ENCODE measurements around the gene ABLIM1.

Gene ABLIM1

DNA sequence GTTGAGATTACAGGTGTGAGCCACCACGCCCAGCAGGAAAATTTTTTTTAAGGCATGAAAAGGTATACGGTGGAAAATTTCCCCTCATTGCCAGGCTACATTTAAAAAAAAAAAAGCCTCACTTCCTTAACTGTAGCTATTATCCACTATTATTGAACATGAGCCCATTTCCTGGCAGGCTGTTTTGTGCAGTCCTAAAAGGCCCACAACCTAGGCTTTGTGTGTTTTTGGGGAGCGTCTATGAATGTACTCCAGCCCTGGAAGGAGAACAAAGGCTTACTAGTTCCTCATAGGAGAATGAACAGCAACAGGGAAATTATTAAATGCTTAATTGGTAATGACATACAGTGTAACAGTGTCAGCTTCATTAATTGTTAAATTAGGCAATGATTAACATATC is 111.0 kb downstream of the ABLIM1 start:
- no peak for DNase-seq (ENCODE audit: low read depth in 2 of 2)

DNA sequence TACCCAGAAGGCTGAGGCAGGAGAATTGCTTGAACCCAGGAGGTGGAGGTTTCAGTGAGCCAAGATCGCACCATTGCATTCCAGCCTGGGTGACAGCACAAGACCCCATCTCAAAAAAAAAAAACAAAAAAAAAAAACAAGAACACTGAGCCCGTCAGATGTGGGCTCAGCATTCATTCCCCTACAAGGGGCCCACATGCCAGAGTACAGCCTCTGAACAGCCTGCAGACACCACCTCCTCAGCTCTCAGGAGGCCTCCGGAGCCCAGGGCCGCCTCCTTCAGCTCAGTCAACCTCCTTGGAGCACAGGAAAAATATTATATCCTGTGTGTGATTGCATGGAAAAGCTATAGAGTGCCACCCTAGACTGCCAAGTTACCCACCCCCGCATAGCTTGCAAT is 112.3 kb downstream of the ABLIM1 start:
- no peak for DNase-seq (ENCODE audit: low read depth in 2 of 2)

DNA sequence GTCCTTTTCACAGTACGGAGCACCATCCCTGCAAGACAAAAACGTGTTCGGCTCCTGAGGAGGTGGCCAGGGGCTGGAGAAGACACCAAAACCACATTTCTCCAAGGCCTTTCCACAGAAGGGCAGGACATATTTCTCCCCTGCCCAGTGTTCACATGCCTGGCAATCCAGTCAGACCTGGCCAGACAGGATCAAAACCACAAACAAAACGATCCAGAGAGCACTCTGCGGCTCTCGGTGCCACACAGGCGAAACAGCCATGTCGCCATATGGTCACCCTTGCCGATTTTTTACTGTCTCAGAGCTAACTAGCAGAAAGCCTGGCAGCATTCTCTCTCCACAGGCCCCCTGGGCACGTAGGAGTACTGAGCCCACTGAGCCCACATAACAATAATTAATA is 113.0 kb downstream of the ABLIM1 start:
- DNase-seq (ENCODE audit: low read depth in 2 of 2), result no peak

DNA sequence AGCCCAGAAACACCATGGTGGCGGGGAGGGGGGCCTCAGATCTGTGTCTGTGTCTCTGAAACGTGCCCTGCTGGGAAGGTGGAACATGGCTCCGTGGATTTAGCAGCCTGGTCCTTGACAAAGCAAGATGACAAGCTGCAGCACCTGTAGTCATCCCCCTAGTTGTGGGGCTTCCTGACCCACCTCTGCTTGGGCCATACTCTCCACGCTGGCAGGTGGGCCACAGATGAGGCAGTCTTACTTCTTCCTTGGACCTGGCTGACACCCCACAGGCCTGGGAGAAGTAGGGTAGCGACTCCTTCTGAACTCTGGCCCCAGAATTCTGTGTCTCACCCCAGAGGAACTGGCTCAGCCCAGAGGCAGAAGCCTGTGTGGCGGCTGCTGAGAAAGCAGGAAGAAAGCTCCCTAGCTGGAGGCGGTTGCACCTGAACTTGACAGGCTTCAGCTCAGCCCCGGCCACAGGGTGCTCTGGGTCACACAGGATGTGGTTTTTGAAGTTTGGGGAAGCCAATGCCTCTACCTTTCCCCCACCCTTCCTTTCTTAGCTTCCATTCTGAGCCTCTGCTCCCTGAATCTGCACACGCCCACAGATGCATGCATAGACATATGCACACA is 113.9 kb downstream of the ABLIM1 start:
- no peak for DNase-seq (ENCODE audit: low read depth in 2 of 2)

DNA sequence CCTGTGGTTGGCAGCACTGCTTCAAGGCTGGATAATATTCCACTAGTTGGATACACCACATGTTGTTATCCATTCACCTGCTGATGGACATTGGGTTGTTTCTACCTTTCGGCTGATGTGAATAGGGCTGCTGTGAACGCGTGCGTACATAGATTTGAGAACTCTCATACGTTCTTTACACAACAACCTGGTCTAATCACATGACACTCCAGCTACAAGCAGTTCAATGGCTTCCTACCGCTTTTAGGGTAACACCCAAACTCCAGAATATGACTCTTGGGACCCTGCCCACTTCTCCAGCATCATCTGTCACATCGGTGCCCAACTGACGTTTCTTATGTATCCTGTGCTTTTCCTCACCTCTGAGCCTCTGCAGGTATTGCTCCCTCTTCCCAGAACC is 114.6 kb downstream of the ABLIM1 start:
- DNase-seq (ENCODE audit: low read depth in 2 of 2), result no peak

DNA sequence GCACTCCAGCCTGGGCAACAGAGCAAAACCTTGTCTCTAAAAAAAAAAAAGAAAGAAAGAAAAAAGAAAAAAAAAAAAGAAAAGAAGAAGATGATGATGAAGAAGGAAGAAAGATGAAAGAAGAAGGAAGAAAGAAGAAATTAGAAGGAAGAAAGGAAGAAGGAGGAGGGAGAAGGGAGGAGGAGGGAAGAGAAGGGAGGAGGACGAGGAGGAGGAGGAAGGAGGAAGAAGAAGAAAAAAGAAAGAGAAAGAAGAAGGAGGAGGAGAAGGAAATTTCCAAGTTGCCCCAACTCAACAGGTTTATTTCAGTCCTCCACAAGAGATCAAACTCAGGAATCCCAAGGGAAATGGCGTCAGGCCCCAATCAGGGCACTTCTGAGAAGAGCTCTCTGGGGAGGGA is 115.7 kb downstream of the ABLIM1 start:
- no peak for DNase-seq (ENCODE audit: low read depth in 2 of 2)

DNA sequence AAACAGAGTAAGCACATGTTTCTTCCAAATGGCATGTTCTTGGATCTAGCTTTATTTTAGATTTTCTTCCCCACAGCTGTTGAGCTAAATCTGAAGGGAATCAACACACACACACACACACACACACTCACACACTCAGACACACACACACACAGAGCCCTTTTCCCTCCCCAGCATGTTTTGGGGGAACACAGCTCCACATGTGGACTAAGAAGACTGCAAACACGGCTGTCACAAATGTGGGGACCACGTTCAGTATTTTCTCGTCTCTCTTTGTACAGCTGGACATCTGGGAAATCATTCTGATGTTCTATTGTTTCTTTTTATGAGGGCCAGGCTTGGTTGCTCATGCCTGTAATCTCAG is 116.3 kb downstream of the ABLIM1 start:
- no peak for DNase-seq (ENCODE audit: low read depth in 2 of 2)

DNA sequence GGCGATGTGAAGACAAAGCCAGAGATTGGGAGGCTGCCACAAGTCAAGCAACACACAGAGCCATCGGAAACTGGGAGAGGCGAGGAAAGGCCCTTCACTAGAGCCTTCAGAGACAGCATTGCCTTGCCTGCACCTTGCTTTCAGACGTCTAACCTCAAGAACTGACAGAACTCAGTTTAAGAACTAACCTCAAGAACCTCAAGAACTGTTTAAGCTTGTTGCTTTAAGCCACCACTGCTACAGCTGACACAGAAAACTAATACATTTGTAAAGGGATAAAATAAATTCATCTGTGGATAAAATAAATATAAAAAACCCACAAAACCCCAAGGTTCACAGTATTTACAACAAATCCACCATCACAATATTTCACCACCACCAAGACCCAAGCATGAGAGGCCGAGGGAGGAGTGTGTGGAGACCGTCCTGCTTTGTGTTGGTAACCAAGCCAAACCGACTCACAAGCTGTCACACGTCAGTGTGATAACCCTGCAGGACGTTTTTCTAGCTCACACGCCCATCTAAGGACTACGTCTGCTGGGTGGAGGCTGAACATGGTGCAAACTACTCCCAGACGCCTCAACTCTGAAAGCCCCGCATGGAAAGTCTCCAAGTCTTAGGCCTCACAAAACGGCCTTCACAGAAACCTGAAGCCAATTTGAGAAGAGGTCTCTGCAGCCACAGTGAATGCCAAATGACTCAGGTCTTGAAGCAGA is 116.8 kb downstream of the ABLIM1 start:
- peak; percentile 72 to 73 for DNase-seq (ENCODE audit: low read depth in 2 of 2)

DNA sequence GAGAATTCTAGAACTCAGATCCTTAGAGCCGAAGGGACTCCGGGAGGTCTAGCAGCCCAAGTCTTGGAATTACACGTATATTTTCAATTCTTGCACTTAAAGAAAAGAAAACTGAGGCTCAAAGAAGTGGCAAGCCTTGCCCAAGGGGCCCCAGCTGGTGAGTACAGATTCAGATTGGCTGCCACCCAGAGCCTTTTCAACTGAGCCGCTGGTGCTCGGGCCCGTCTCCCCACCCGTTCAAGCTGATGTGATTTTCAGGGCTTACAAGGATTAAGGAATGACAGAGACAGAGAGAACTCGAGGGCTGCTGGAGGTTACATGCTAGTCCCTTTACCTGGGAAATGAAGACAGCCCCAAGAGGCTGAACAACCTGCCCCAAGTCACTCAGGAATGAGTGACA is 117.8 kb downstream of the ABLIM1 start:
- DNase-seq (ENCODE audit: low read depth in 2 of 2), result no peak

DNA sequence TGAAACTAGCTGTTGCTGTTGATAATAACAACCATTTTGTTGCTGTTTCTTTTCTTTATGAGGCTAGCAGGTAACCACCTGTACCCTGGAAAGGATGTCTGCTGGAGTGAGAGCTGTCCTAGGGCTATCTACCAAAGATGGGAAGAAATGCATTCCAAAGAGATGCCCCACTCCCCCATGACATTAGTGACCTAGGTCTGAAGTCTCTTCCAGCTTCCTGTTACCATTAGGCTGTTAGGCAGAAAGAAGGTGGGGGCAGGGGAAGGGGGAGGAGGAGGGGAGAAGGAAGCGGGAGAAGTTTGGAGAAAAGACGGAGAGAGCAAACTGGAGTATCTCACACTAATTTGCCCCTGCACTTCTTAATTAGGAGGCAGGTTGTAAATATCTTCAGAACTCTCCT is 118.5 kb downstream of the ABLIM1 start:
- DNase-seq (ENCODE audit: low read depth in 2 of 2), result no peak

DNA sequence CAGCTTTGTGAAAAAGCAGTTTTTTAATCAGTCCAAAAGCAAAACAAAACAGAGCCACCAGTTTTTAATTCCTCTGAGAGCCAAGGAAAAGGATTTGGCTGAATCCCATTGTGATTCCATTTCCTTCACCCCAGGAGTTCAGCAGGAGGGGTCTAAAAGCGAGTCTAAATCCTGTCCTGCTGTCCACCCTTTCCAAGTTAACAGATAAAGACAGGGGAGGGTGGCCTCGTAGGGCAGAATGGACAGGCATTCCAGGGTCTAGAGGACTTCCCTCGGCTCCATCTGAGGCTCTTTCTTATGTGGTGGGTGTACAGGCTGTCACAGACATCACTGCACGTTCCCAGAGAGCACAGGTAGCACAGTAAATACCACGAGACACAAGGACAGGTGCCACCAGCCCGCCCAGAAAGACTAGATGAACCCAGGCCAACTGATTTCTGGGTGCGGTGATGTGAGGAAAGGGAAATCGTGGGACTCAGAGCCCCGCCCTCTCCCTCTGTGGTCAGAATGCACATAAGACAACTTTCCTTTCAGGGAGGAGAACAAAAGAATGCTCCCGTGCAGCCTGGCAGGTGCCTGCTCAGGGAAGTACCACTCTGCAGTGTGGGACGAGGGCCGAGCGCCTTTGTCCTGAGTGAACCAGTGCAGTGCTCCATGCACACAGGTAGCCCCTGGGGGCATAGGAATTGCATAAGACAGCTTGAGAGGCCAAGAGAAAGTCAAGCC is 119.7 kb downstream of the ABLIM1 start:
- no peak for DNase-seq (ENCODE audit: low read depth in 2 of 2)

DNA sequence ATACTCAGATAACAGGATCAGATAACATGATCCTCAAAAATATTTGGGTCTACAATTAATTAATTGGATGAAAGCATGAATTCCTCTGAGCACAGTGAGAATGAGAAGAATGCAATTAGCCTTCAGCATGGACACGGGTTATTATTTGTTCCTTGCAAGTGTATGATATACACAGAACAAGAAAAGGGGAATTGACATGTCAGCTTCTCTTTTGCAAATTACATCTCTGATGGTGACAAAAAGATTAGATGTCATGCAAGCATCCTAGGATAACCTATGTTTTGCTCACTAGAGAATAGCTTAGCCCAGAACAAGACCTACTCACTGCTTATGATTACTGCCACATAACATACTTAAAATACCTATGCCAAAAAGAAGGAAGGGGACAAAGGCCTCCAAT is 120.3 kb downstream of the ABLIM1 start:
- no peak for DNase-seq (ENCODE audit: low read depth in 2 of 2)

DNA sequence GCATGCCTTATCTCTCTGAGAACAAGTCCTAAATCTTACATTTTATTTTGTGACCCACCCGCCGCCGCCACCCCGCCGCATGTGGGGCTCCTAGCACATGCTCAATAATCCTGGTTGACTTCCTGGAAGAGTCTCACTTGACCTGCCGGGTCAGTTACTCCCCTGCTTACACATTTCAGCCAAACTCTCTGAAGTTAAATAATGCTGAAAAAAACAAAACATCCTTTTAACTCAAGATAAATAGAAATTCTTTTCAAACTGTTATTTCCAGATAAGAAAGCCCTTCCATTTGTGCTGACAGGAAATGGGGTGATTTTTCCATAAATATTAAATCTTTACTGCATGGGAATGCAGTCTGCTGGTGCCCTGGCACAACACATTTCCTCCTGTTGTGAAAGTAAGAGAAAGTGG is 123.5 kb downstream of the ABLIM1 start:
- DNase-seq (ENCODE audit: low read depth in 2 of 2), result no peak

DNA sequence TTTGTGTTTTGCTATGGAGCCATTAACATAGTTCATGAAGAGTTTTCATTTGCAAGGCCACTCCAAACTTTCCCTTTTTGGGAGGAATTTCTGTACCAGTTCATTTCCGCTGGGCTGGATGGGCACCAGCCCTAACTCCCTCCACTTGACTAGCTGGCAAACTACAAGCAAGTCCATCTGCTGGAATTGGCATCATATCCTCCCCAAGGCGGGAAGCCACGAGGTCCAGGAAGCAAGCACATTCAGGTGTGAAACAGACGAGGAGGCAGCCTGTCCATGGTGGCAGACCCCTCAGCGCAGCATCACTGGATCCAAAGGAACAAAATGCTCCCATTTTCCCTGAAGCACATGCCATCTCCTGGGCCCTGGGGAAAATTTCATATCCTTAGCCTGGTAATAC is 125.8 kb downstream of the ABLIM1 start:
- DNase-seq (ENCODE audit: low read depth in 2 of 2), result no peak

DNA sequence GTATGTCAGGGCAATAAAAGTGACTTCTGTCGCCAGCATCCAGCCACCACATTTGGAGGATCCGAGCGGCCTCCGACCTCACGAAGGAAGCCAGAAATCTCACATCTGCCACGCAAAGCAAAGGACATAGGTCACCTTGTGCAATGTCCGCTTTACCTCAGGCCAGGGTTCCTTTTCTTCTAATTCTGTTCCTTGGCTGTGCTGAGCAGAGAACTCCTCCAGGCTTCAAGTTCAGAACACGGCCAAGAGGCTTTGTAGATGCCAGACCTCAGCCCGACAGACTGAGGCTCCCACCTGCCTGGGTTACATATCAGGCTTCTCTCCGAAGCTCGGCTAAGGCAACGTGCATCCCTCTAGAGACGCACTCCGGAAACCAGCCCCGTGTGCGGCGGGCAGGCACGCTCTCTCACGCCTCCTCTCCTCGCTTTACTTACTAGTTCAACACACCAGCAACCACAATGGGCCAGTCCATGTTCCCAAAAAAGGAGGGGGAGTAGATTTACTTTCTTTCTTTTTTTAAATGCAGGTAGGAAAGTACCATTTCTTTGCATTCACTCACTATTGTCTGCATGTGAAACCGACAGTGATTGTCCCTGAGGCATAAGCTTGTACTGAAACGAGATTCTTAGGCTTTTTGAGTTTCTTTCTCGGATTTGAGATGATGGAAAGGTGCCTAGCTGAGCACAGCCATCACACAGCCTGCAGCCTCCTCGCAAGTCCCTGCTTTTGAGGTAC is 131.4 kb downstream of the ABLIM1 start:
- DNase-seq (ENCODE audit: low read depth in 2 of 2), result peak; percentile 47 to 51

DNA sequence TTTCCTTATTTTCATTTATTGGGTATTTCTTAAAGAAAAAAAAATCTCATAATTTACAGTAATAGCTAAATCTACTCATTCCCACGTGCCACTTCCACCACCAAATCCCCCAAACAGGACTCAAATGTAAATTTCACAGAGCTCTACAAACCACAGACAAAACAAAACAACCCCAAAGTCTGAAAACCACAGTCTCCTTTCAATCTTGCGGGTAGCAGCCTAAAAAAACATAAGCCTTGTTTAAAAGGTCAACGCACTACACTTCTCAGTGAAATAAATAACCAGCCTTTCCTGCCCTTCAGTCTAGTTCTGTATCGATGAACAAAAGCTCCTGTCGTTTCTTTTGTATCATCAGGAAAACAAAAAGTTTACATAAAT is 132.0 kb downstream of the ABLIM1 start:
- no peak for DNase-seq (ENCODE audit: low read depth in 2 of 2)

DNA sequence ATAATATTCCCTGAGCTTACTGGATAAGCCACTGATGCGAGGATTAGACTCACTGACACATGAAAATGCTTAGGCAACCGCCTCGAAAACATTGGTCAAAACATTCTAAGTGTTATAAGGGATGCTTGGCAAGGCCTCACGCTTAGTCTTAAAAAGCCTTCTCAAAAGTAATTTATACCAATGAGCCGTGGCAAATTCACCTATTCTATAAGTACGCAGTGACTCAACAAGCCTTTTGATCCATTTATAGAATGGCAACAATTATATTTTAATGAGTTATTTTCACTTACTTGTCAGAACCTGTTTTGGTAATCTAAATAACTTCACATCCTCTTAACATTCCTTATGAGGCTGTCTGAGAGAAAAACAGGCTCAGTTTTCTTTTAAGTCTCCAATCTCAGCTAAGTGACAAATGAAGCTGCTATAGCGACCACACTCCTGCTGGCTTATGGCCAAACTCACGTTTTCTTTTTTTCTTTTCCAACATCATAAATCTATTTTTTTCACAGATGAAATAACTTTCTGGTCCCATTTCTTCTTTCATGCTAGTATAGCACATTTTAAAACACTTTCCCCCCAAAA is 132.6 kb downstream of the ABLIM1 start:
- no peak for DNase-seq (ENCODE audit: low read depth in 2 of 2)

DNA sequence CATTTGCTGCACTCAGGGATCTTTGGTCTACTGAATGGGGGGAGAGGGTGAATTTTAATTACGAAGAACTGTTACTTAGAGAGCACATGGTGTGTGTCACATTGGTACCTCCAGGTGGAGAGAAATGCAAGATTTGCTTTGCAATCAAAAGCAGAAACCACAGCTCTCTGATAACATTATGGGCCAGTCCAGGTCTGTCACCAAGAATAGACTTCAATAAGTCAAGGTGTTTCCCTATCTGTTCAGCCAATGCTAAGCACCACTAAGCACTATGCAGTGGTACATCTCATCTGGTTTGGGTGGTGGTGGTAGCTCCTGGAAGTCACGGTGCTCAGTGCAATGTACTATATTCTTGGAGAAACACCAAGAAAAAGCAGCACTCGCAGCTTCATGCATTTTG is 134.2 kb downstream of the ABLIM1 start:
- no peak for DNase-seq (ENCODE audit: low read depth in 2 of 2)

DNA sequence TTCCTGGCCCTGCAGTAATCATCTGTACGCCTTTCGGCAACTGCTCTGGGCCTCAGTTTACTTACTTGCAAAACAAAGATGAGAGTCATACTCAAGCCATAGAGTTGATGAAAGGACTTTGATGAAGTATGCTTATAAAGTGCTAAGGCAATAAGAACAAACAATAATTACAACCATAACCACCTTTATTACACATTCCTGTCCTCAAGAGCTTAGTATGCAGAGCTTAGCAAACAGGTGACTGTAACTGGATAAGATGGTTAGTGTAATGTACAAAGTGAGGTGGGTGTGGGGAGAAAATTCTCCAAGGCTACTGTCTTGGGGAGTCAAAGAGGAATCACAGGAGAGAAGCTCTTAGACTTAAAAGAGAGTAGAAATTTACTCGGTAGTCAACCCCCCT is 136.8 kb downstream of the ABLIM1 start:
- DNase-seq (ENCODE audit: low read depth in 2 of 2), result no peak

DNA sequence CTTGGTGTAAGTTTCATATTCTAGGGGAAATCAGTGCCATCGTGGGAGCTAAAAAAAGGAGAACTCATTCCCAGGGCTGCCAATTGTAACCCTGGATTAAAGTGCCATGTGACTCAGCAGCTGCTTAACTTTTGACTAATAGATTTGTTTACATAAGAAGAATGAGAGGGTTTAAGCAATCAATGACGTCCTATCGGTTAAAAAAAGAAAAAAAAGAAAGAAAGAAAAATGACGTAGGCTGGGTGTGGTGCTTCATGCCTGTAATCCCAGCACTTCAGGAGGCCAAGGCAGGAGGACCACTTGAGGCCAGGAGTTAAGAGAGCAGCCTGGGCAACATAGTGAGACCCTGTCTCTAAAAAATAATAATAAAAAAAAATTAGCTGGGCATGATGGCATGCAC is 137.6 kb downstream of the ABLIM1 start:
- peak; percentile 22 to 27 for DNase-seq (ENCODE audit: low read depth in 2 of 2)

DNA sequence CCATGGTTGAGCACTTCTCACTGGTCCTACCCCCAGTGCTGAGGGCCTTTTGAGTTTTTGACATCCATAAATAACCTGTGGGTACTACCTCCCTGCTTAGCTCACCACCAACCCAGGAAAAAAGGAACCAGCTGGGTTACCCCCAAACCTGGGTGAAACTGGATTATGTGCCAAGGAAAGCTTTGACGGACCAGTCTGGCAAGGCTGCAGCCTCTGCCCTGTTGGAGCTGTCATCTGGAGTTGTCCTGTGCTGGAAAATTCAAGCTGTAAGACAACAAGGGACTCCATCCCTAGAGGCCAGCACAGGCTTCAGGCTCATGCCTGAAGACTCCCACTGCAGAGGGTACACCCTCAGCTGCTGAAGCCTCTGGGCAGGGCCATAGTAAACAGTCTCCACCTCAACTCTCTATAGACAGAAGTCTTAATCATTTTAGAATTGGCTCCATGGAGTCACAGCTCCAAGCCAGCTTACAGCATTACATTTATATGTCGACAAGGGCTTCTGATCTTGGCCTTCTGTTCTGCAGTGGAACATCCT is 138.2 kb downstream of the ABLIM1 start:
- no peak for DNase-seq (ENCODE audit: low read depth in 2 of 2)

DNA sequence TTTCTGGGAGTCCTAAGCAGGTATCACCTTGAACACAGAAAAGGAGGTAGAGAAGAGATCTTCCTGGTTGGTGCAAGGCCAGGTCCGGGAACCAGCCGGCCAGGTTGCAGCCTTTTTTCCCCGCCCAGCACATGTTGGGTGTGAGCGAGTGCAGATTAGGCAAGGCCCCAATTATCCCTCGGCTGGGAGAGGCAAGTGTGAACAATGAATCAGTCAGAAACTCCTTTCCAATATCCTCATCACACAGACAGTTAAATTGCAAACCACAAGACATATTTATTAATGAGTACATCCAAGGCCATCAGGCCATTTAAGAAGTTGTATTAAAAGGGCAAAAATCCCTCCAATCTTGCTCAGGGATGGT is 138.8 kb downstream of the ABLIM1 start:
- DNase-seq (ENCODE audit: low read depth in 2 of 2), result no peak
